ENCODE measurements around the gene NPAS4. TPM values are rescaled to one million over a fixed set of nuclear protein-coding genes. Genes with fewer than 3 reads are reported as not detected.
"Not testable (repeated sequence)": the region's sequence is repeated elsewhere in the genome, so short reads cannot be mapped to it uniquely, and the experiment has no call there.

Gene NPAS4
- total and polyA plus RNA-seq, 4 experiments from 2014 or later = not detected

DNA sequence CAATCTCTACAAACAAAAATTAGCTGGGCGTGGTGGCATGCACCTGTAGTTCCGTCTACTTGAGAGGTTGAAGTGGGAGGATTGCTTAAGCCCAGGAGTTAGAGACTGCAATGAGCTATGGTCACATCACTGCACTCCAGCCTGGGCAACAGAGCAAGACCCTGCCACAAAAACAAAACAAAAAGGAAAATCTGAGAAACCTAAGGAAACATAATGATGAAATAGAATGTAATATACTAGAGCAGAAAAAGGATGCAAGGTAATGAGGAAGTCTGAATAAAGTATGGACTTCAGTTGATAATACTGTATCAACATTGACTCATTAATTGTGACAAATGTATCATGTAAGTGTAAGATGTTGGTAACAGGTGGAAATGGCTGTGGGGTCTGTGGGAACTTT, 8.1 kb downstream of the NPAS4 start:
- Mint-ChIP-seq H3K4me3 (no peak overlapping the region), H3K9me3 (no peaks in the 10 kb centered on the region), H3K27ac (no peak overlapping the region), H3K27me3 (no peaks in the 10 kb centered on the region), H3K4me1 (peaks cover 0 to 7% (median 1%) of the 10 kb centered on the region in 4 donors), H3K36me3 (peaks cover 6 to 17% of the 10 kb centered on the region in 2 donors)
- H3K9me3 ChIP-seq (ENCODE audit: control insufficient read depth in 1 of 2, low read length in 2 of 2) = no peaks in the 10 kb centered on the region
- intact Hi-C loops (cut with micrococcal nuclease) = no loop called here
- no peaks in the 10 kb centered on the region for H3K4me1 ChIP-seq (ENCODE audit: insufficient read depth, low read length)
- POLR2A ChIA-PET (ENCODE audit: partially characterized antibody) = interaction anchor here (0.8 kb wide), 1 partner anchor 10 kb away, joined by 3 read pairs; the partner anchor contains the start of gene MRPL11
- CTCF ChIA-PET (ENCODE audit: partially characterized antibody) = interaction anchor here (1.1 to 3.4 kb wide), 8 partner anchors 10 to 166 kb away, joined by 3 to 26 read pairs (median 5); partner anchors contain the start of gene MRPL11
- no peak overlapping the region for H3K27ac ChIP-seq (ENCODE audit: low read depth, low read length)
- H3K27me3 ChIP-seq (ENCODE audit: insufficient read depth, low read length) = no peaks in the 10 kb centered on the region
- no peak overlapping the region for H3K4me3 ChIP-seq (ENCODE audit: low read length in 2 of 2)
- DNase-seq = no peak
- H3K36me3 ChIP-seq (ENCODE audit: insufficient read depth, low read length) = no peaks in the 10 kb centered on the region

DNA sequence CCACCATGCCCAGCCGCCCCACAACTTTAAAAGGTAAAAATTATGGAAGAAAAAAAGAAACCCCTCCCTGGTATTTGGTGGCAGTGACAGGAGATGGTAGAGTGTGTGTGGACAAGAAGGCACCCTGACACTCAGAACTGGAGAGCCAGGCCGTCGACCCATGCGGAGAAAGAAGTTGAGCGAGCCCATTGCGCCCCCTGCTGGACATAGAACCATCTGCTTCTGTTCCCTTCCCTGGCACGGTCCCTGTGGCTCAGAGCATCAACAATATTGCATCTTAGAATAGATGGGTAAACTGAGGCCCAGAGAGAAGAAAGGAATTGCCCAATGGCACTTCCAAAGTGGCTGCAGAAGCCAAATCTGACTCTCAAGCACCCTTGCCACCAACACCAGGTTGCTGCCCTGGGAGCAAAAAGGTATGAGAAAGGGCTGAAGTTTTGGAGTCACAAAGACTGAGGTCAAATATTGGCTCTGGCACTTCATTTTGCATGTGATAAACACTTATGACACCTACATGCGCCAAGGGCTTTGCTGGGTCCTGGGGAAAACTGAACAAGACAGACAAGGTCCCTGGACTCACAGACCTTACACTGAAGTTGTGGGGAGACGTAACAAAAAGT, 9.3 kb downstream of the NPAS4 start:
- intact Hi-C loops (cut with micrococcal nuclease) = loop anchor here (1.0 kb wide), 1 partner anchor 22 kb away; no protein-coding TSS in a partner anchor
- Mint-ChIP-seq H3K27me3 (no peaks in the 10 kb centered on the region), H3K4me1 (peaks cover 0 to 7% (median 1%) of the 10 kb centered on the region in 4 donors), H3K4me3 (no peak overlapping the region), H3K27ac (peak overlapping the region in 1 of 7 donors; percentile 64), H3K9me3 (no peaks in the 10 kb centered on the region), H3K36me3 (peaks cover 10 to 21% of the 10 kb centered on the region in 2 donors)
- no peaks in the 10 kb centered on the region for H3K4me1 ChIP-seq (ENCODE audit: insufficient read depth, low read length)
- H3K9me3 ChIP-seq (ENCODE audit: control insufficient read depth in 1 of 2, low read length in 2 of 2) = no peaks in the 10 kb centered on the region
- H3K4me3 ChIP-seq (ENCODE audit: low read length in 2 of 2) = no peak overlapping the region
- H3K27me3 ChIP-seq (ENCODE audit: insufficient read depth, low read length) = no peaks in the 10 kb centered on the region
- CTCF ChIA-PET (ENCODE audit: partially characterized antibody) = interaction anchor here (0.6 to 3.4 kb wide), 17 partner anchors 8 to 1335 kb away, joined by 3 to 26 read pairs (median 3); partner anchors contain the start of gene MRPL11
- POLR2A ChIA-PET (ENCODE audit: partially characterized antibody) = no interaction called here
- H3K36me3 ChIP-seq (ENCODE audit: insufficient read depth, low read length) = peaks cover 4% of the 10 kb centered on the region
- H3K27ac ChIP-seq (ENCODE audit: low read depth, low read length) = no peak overlapping the region
- DNase-seq = peak; percentile 57 to 62 (median 58)

DNA sequence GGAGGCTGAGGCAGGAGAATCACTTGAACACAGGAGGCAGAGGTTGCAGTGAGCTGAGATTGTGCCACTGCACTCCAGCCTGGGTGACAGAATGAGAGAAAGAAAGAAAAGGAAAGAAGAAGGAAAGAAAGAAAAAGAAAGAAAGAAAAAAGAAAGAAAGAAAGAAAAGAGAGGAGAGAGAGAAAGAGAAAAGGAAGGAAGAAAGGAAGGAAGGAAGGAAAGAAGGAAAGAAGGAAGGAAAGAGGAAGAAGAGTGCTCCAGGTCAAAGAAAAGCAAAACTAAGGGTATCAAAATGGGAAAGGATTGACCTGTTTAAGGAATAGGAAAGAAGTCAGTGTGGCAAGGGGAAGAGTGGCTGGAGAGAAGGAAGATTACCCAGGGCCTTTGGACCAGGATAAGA, 10.5 kb downstream of the NPAS4 start:
- intact Hi-C loops (cut with micrococcal nuclease); DNase-seq; H3K27me3 ChIP-seq (ENCODE audit: insufficient read depth, low read length); H3K4me1 ChIP-seq (ENCODE audit: insufficient read depth, low read length); H3K4me3 Mint-ChIP-seq; H3K9me3 ChIP-seq (ENCODE audit: control insufficient read depth in 1 of 2, low read length in 2 of 2); H3K9me3 Mint-ChIP-seq; H3K27ac ChIP-seq (ENCODE audit: low read depth, low read length); H3K27me3 Mint-ChIP-seq; POLR2A ChIA-PET (ENCODE audit: partially characterized antibody); H3K4me3 ChIP-seq (ENCODE audit: low read length in 2 of 2); H3K4me1 Mint-ChIP-seq: not testable (repeated sequence)
- peaks cover 16% of the 10 kb centered on the region for H3K36me3 ChIP-seq (ENCODE audit: insufficient read depth, low read length)
- H3K36me3 Mint-ChIP-seq = peaks cover 16 to 32% of the 10 kb centered on the region in 2 donors
- H3K27ac Mint-ChIP-seq = peak overlapping the region in 1 of 7 donors; percentile 35
- CTCF ChIA-PET (ENCODE audit: partially characterized antibody) = interaction anchor here (0.8 to 3.4 kb wide), 5 partner anchors 7 to 120 kb away, joined by 3 to 26 read pairs (median 5); partner anchors contain the start of gene MRPL11

DNA sequence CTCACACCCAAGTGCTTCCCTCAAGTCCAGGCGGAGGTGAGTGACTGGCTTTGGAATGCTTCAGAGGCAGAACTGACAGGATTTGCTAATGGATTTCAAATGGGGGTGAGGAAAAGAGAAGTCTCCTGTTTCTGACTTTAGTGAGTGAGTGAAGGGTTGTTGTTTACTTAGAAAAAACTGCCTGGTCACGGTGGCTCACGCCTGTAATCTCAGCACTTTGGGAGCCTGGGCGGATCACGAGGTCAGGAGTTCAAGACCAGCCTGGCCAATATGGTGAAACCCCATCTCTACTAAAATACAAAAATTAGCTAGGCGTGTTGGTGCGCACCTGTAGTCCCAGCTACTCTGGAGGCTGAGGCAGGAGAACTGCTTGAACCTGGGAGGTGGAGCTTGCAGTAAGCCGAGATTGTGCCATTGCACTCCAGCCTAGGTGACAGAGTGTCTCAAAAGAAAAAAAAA, 11.1 kb downstream of the NPAS4 start:
- DNase-seq; POLR2A ChIA-PET (ENCODE audit: partially characterized antibody); H3K9me3 ChIP-seq (ENCODE audit: control insufficient read depth in 1 of 2, low read length in 2 of 2); H3K4me1 Mint-ChIP-seq; H3K27me3 ChIP-seq (ENCODE audit: insufficient read depth, low read length); H3K4me3 ChIP-seq (ENCODE audit: low read length in 2 of 2); H3K9me3 Mint-ChIP-seq; H3K27ac Mint-ChIP-seq; H3K27ac ChIP-seq (ENCODE audit: low read depth, low read length); H3K4me1 ChIP-seq (ENCODE audit: insufficient read depth, low read length); H3K27me3 Mint-ChIP-seq; H3K4me3 Mint-ChIP-seq; intact Hi-C loops (cut with micrococcal nuclease): not testable (repeated sequence)
- H3K36me3 ChIP-seq (ENCODE audit: insufficient read depth, low read length) = peaks cover 20% of the 10 kb centered on the region
- H3K36me3 Mint-ChIP-seq = peaks cover 22 to 38% of the 10 kb centered on the region in 2 donors
- CTCF ChIA-PET (ENCODE audit: partially characterized antibody) = interaction anchor here (1.3 to 2.2 kb wide), 2 partner anchors 24 to 46 kb away, joined by 3 to 12 read pairs; no protein-coding TSS in a partner anchor

DNA sequence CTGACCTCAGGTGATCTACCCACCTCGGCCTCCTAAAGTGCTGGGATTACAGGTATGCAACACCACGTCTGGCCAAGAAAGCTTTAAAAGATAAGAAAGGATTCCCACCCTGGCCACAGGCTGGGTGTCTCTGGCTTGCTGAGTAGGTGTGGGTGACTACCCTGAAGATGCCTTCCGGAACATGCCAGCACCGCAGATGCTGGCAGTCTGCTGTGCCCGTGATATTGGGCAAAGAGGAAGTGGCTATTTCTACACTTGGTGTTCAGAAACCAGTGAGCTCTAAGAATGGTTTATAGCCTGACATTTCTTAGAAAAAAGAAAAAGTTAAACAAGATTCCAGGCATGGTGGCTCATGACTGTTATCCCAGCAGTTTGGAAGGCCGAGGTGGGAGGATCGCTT, 11.8 kb downstream of the NPAS4 start:
- peaks cover 22 to 42% of the 10 kb centered on the region in 2 donors for H3K36me3 Mint-ChIP-seq
- peak overlapping the region in 1 of 7 donors; percentile 35 for H3K27ac Mint-ChIP-seq
- H3K4me3 ChIP-seq (ENCODE audit: low read length in 2 of 2) = no peak overlapping the region
- ChIA-PET CTCF (ENCODE audit: partially characterized antibody) (interaction anchor here (1.3 to 2.2 kb wide), 2 partner anchors 25 to 47 kb away, joined by 3 to 12 read pairs; no protein-coding TSS in a partner anchor), POLR2A (ENCODE audit: partially characterized antibody) (interaction anchor here (1.0 kb wide), 1 partner anchor 246 kb away, joined by 3 read pairs; no protein-coding TSS in a partner anchor)
- intact Hi-C loops (cut with micrococcal nuclease) = no loop called here
- no peaks in the 10 kb centered on the region for H3K9me3 ChIP-seq (ENCODE audit: control insufficient read depth in 1 of 2, low read length in 2 of 2)
- no peaks in the 10 kb centered on the region for H3K9me3 Mint-ChIP-seq
- no peak for DNase-seq
- H3K4me3 Mint-ChIP-seq = no peak overlapping the region
- peaks cover 0 to 7% (median 2%) of the 10 kb centered on the region in 4 donors for H3K4me1 Mint-ChIP-seq
- H3K27me3 ChIP-seq (ENCODE audit: insufficient read depth, low read length) = no peaks in the 10 kb centered on the region
- no peak overlapping the region for H3K27ac ChIP-seq (ENCODE audit: low read depth, low read length)
- H3K36me3 ChIP-seq (ENCODE audit: insufficient read depth, low read length) = peaks cover 20% of the 10 kb centered on the region
- no peaks in the 10 kb centered on the region for H3K27me3 Mint-ChIP-seq
- no peaks in the 10 kb centered on the region for H3K4me1 ChIP-seq (ENCODE audit: insufficient read depth, low read length)

DNA sequence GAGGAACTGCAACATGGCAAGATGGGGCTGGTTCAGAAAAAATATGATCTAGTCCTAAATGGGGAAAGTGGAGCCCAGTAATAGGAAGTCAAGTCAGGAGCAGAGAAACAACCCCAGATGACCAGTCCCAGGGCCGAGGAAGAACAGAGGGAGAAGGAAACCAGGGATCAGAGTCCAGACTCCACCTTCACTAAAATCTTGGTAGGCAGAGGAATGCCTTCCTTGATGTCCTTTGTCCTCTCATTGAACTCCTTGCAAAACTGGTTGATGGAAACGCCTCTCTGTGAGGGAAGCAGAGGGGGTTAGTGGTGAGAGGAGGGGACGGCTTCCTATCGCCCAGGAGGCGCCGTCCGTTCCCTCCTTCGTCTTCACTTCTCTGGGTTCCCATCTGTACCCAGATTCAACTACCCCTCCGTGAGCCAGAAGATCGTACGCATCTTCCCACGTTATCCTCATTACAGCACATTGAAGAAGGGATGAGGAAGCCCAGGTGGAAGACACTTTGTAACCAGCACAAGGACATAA, 17.2 kb downstream of the NPAS4 start:
- Histone ChIP-seq H3K4me3 (ENCODE audit: low read length in 2 of 2) (peak overlapping the region; percentile 67 to 88), H3K27me3 (ENCODE audit: insufficient read depth, low read length) (no peaks in the 10 kb centered on the region), H3K4me1 (ENCODE audit: insufficient read depth, low read length) (peaks cover 7% of the 10 kb centered on the region), H3K9me3 (ENCODE audit: control insufficient read depth in 1 of 2, low read length in 2 of 2) (no peaks in the 10 kb centered on the region), H3K27ac (ENCODE audit: low read depth, low read length) (peak overlapping the region; percentile 69), H3K36me3 (ENCODE audit: insufficient read depth, low read length) (peaks cover 20% of the 10 kb centered on the region)
- Mint-ChIP-seq H3K4me1 (peaks cover 6 to 17% (median 11%) of the 10 kb centered on the region in 4 donors), H3K27ac (peak overlapping the region in 6 of 7 donors; percentile 84 to 99 (median 96)), H3K36me3 (peaks cover 19 to 30% of the 10 kb centered on the region in 2 donors), H3K4me3 (peak overlapping the region; percentile 87 to 94 (median 91)), H3K9me3 (peaks cover 0 to 9% (median 3%) of the 10 kb centered on the region in 8 donors), H3K27me3 (peaks cover 2 to 3% of the 10 kb centered on the region in 2 donors)
- ChIA-PET CTCF (ENCODE audit: partially characterized antibody) (interaction anchor here (0.8 to 2.3 kb wide), 18 partner anchors 7 to 283 kb away, joined by 3 to 20 read pairs (median 6); partner anchors contain the start of genes DPP3 and RBM4B), POLR2A (ENCODE audit: partially characterized antibody) (interaction anchor here (0.8 to 1.7 kb wide), 18 partner anchors 16 to 418 kb away, joined by 3 to 21 read pairs (median 6); partner anchors contain the start of genes DPP3, PELI3, RBM14 and RBM4)
- intact Hi-C loops (cut with micrococcal nuclease) = loop anchor here (2.0 kb wide), 3 partner anchors 29 to 405 kb away; partner anchors contain the start of gene RCE1
- no peak for DNase-seq

Measured in CD4-positive, alpha-beta memory T cell (primary cell).